Measurements from ENCODE around the gene GNAL.
"Not testable (repeated sequence)": the region's sequence is repeated elsewhere in the genome, so short reads cannot be mapped to it uniquely, and the experiment has no call there.

The GNAL gene

DNA sequence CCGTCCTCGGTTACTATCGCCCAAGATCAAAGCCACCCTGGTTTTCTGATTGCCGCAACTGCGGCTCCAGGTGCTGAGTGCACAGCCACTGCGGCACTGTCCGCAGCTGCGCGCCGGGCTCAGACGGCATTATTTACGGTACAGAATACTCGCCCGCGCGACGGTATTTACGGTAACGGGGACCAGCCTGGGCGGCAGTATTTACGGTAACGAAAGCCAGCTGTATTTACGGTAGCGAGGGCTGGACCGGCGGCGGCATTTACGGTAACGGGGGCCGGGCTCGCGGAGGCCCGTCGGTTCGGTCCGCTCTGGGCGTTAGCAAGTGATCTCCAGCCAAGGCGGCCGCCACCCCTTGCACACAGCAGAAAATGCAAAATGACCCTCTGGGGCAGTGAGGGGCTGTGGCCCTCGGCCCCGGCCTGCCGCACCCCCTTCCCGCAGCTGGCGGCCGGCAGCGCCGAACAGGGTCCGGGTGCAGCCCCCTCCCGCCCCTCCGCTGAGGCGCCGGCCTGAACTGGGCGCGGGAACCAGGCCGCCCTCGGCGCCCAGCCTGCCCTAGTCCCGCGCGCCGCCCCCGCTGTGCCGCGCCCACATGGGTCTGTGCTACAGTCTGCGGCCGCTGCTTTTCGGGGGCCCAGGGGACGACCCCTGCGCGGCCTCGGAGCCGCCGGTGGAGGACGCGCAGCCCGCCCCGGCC, at the start of gene GNAL:
TSS of gene GNAL (plus strand) at position 293 of the 697 bp plus-strand sequence. CDS start at position 593, 300 bp downstream.
- DNase-seq (ENCODE audit: low spot score): peak; percentile 81

DNA sequence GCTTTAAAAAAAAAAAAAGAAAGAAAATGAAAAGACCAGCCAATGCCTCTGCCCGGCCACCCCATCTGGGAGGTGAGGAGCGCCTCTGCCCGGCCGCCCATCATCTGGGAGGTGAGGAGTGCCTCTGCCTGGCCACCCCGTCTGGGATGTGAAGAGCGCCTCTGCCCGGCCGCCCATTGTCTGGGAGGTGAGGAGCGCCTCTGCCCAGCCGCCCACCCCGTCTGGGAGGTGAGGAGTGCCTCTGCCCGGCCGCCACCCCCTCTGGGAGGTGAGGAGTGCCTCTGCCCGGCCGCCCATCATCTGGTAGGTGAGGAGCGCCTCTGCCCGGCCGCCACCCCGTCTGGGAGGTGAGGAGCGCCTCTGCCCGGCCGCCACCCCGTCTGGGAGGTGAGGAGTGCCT, 41.8 kb upstream of the GNAL start:
- DNase-seq (ENCODE audit: low spot score): not testable (repeated sequence)

DNA sequence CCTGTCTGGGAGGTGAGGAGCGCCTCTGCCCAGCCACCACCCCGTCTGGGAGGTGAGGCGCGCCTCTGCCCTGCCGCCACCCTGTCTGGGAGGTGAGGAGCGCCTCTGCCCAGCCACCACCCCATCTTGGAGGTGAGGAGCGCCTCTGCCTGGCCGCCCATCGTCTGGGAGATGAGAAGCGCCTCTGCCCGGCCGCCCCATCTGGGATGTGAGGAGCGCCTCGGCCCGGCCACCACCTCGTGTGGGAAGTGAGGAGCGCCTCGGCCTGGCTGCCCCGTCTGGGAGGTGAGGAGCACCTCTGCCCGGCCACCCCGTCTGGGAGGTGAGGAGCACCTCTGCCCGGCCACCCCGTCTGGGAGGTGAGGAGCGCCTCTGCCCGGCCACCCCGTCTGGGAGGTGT, 41.3 kb upstream of the GNAL start:
- DNase-seq (ENCODE audit: low spot score): not testable (repeated sequence)

DNA sequence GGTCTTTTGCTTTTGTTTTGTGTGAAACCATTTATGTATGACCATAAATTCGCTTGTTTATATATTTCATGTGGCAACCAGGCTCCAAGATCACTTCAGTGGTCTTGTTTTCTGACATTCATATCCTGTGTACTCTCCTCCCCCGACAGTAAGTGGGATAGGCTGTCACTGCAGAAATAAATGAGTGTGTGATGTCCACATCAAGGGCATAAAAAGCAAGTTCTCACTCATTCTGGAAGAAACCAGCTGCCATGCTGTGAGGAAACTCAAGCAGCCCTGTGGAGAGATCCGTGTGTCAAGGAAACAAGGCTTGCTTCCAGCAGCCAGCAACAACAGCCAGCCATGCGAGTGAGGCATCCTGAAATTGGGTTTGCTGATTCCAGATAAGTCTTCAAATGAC, 39.2 kb upstream of the GNAL start:
- no peak for DNase-seq (ENCODE audit: low spot score)

DNA sequence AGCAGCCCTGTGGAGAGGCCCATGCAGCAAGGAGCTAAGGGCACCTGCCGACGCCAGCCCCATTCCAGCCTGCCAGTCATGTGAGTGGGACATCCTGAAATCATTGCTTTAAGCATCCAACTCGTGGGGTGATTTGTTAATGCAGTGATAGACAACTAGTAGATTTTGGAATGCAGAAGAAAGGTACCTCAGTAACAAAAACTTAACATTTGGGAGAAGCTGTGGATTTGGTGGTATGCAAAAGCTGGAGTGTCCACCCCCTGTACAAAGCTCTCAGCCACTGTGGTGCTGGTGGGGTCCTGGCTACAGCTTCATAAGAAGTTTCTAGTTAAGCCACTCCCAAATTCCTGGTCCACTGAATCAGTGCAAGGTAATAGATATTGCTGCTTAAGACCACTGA, 37.2 kb upstream of the GNAL start:
- DNase-seq (ENCODE audit: low spot score): no peak

DNA sequence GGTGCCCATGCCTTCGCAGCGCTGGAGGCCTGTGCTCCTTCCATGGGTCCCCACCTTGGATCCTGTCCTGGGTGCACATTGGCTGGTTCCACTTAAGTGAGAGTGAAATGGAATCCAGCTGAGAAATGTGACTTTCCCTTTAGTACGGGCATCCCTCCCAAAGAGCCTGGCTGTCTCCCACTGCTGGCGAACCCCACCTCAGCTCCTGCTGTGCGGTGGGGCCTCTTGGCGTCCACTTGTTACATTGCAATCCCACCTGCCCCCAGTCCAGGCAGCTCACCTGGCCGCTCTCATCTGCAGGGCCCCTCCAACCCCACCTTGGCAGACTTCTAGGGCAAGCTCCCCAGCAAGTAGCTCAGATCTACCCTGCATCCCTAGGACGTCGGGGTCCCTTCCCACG, 35.5 kb upstream of the GNAL start:
- DNase-seq (ENCODE audit: low spot score): no peak

DNA sequence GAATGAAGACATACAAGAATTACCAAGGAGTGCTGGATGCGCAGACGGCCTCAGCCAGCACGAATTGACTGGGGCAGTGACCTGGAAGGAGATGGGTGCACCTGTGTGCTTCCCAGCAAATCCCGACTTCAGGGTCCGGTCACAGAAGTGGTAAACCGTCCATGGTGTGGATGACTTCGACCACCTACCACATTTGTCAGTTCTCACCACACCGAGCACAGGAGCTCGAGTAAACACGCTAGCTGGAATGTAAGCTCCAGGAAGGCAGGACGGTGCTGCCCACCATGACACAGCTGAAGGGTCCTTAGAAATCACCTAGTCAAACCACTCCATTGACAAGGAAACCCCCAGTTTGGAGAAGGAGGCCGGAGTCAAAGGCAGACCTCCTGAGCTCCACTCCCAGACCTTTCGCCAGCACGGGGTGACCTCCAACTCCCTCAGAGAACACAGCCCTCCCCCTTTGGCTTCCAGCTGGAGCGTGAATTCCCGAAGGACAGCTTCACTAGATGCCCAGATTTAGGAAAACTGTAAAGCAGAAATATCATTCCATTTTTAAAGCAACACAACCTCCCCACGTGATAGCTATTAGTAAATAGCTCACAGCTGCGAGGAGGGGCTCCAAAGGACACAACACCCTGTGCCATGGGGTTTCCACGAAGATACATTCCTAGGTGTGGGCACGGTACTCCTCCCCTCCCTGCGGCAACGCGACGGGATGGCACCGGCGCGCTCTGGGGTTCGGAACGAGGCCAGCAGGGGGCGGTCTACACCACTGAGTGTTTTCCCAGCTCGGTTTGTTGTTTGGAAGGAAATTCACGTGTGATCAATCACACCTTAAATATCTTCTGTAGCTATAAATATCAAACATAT, 34.1 kb upstream of the GNAL start:
- peak; percentile 54 for DNase-seq (ENCODE audit: low spot score)

DNA sequence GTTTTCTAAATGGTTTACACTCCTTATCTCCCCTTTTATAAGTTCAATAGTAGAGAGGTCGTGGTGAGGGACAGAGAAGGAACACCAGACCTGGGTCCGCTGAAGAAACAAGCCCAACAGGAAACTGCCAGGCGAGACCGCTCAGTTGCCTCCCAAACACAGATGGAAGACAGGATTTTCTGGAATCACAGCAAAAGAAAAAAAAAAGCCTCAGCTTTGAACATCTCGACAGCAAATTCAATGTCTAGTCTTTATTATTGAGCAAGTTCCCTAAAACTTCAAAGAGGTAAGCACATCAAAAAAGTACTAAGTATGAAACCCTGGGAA, 33.5 kb upstream of the GNAL start:
- DNase-seq (ENCODE audit: low spot score): no peak

DNA sequence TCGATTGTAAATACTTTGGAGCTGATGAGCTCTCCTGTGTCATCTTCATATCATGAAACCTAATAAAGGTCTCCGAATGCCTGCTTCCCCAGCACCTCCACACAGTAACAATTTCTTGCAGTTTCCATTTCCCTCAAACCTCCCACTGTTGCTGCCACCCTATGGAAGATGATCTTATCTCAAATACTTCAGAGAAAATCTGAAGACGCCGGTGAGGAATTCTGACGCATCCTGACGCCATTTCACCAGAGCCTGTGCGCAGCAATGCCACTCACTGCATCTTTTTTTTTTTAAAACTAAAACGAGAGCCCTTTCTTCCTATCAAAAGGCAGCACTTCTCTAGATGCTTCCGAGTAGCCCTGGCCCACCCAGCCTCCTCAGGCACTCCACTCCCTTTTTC, 31.9 kb upstream of the GNAL start:
- DNase-seq (ENCODE audit: low spot score): no peak

DNA sequence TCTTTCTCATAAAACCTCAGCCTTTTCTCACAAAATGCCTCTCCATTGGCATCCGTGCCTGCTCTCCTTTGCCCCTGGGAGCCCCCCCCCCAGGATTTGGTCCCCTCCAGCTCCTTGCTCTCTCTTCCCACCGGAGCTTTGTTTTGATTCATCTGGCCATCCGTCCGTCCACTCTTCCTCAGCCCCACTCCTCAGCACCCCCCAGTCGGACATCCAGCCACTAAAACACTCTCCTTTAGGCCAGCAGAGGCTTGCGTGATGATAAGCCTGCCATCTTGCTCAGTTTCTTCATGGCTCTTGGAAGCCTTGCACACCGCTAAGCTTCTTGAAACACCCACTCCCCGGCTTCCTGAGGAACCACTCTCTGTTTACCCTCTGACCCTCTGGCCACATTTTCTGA, 31.5 kb upstream of the GNAL start:
- DNase-seq (ENCODE audit: low spot score): no peak

DNA sequence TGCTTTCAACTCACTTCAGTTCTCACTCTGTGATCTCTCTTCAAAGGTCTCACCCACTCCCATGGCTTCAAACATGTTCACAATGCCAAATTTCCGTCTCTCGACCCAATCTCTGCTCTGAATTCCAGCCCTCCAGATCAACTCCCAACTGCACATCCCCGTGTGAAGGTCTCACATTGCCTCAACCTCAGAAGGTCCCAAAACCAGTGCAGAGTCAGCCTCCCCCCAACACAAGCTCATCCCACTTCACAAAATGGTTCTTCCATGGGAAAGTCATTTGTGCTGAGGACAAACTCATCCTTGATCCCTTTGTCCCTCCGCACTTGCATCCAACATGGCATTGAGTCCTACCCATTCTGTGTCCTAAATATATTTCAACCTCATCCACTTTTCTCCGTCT, 31.0 kb upstream of the GNAL start:
- no peak for DNase-seq (ENCODE audit: low spot score)

DNA sequence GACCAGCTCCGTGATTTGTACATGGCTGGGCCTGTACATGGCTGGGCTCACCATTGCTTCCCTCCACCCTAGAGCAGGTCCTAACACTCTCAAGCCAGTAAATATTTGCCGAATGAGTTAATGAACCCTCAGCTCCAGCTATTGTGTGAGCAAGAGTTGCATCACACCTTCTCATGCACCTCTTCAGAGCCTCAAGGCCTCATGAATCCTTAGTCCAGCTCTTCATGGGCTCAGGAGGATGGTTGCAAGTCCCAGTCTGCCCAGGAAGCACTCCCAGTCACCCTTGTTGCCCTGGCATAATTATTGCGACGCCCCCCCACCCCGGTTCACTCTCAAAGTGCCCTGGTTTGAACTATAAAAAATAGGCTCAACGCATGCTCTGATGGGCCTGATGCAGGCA, 30.1 kb upstream of the GNAL start:
- DNase-seq (ENCODE audit: low spot score): peak; percentile 23

DNA sequence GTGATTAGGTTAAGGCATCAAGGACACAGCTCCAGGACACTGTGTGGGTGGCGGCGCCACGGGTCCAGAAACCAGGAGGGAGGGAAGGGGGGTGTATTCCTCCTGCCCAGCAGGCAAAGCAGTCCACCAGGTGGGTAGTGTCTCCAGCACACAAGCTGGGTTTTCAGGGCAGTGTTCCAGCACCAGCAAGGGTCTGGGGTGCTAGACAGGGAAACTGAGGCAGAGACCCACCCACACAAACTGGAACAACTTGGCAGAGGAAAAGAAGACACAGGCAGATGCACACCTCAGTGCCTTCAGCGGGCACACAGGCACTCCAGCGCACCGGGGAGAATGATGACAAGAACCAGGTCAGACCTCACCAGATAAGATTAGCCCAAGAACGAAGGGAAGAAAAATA, 28.4 kb upstream of the GNAL start:
- no peak for DNase-seq (ENCODE audit: low spot score)

DNA sequence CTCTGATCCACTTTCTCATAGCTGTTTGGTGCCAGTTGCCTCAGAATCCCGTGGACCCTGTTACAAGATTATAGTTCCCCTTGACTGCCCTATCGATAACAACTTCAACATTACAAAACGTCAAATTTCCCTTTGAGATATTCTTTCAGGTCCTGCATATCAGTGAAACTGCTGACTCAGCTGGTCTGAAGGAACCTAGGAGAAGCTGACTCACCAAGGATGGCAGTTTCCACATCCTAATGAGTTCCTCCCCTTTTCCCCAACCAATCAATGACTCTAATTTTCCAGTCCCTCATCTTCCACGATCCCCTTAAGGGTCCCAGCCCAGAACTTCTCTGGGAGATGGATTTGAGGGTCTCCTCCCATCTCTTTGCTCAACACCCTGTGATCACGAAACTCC, 27.6 kb upstream of the GNAL start:
- no peak for DNase-seq (ENCODE audit: low spot score)

DNA sequence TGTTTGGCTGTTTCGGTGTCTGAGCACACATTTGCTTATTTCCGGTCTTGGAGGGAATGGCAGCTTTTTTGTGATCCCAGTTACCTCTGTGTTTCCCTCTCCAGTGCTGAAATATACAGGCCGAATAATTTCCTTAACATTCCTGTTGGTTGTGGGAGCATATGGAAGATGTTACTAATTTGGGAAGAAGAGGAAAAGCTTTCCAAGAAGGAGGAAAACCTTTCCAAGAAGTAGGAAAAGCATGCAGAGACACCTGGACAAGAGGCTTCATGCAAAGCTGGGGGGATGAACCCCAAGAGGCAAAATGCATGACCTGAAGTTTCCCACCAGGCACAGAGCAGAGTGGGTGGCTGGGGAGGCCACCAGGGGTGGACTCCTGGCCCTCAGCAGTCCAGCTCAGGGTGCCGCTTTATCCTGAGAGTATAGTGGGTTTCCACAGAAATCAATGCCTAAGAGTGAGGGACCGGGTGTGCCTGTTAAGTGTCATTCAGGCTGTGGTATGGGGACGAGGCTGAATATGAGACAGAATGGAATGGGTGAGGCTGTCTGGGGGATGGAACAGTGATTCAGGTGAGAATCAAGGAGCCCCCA, 25.5 kb upstream of the GNAL start:
- DNase-seq (ENCODE audit: low spot score): no peak

DNA sequence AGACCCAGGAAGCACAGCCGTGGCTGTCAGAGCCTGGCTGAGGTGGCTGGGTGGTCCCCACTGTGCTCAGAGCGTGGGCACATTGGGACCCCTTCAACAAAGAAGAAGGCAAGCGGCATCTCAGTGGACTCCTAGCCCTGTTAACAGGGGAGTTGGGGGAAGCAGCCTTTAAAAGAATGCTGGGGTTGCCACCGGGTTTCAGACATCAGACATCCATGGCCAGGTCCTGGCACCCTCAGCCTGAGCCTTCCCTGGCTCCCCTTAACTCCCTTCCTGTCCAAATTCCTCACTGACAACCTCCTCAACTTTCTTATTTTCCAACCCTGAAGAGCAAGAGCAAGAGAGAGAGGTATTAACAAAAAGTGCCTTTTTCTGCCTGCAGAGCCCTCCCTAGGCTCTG, 24.8 kb upstream of the GNAL start:
- no peak for DNase-seq (ENCODE audit: low spot score)

DNA sequence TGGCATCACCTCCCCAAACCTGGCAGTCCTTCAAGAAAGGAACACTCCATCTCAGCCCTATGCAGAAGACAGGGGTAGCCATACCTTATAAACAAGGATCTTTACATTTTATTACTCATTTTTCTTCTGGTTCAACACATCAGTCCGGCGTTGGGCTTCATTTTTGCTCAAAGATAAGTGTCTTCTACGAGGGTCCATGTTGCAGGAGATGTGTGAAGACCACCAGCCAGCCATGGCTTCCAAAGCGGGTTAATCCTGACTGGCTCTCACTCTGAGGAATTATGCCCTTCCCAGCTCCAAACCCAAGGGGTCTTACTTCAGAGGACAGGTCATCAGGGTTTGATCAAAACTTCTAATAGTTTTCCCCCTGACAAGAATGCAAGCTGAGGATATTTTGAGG, 23.9 kb upstream of the GNAL start:
- DNase-seq (ENCODE audit: low spot score): no peak

DNA sequence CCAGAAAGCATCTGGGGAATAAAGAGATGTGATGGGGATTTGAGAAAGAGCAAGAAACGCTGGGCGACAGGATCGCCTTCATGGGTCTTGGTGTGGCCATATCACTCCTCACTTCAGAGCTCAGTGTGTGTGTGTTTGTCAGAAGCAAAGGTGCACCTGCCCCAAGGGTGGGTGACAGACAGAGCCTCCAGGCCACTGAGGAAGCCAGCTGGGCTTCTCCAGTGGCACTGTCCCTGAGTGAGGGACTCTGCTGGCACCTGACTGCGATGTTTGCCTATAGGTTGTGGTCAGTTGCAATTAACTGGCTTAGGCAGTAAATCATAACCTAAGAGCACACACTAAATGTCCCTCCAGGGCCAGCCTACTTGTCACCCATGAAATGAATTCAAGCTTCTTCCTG, 23.5 kb upstream of the GNAL start:
- no peak for DNase-seq (ENCODE audit: low spot score)

DNA sequence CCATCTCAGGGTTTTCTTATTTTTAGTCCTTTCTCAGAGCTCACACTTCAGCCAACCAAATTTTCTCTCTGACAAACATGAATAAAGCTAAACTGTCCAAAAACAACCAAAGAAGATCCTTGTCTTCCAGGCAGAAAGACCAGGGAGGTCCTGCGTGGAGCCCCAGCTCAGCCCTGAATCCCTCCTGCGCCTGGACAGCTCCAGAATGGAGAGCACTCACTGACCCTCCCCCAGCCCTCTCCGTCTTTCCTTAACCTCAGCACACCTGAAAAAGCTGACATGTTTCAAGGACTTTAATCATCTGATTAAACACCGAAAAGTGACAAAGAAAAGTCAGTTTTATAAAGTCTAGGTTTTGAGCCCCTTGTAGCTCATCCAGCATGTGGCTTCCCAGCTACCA, 22.9 kb upstream of the GNAL start:
- no peak for DNase-seq (ENCODE audit: low spot score)

DNA sequence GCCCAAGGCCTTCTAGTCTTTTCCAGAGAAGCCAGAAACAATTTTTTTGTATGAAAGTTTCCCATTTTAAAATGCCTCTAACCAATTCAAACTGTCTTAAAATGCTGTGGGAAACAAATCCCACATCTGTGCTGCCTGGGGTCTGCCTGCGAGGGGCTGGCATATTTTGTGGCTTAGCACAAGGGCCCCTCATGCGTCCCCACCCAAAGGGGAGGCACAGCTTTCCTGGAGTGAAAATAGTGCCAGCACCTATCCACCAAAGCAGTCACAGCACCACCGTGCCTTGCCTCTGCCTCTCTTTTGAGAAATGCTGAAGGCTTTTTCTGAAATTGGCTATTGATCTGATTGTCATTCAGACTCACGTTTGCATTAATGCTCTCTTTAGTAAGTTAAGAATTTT, 22.2 kb upstream of the GNAL start:
- no peak for DNase-seq (ENCODE audit: low spot score)

DNA sequence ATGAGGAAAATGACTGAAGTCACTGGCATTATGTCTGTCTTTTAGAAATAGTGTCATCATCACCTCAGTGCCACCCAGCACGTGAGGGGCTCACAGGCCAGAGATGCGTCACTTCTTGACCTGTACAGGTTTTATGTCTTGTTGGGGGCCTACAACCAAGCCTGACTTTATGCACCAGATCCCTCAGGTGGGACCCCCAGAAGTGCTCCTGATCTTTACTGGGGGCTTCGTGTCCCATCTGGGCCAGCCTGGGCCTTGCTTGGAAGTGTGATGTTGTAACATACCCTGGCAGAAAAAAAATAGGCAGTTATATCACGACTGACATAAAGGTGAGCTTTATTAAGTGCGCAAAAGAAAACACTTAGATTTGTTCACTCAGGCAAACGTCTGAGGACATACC, 21.5 kb upstream of the GNAL start:
- no peak for DNase-seq (ENCODE audit: low spot score)

DNA sequence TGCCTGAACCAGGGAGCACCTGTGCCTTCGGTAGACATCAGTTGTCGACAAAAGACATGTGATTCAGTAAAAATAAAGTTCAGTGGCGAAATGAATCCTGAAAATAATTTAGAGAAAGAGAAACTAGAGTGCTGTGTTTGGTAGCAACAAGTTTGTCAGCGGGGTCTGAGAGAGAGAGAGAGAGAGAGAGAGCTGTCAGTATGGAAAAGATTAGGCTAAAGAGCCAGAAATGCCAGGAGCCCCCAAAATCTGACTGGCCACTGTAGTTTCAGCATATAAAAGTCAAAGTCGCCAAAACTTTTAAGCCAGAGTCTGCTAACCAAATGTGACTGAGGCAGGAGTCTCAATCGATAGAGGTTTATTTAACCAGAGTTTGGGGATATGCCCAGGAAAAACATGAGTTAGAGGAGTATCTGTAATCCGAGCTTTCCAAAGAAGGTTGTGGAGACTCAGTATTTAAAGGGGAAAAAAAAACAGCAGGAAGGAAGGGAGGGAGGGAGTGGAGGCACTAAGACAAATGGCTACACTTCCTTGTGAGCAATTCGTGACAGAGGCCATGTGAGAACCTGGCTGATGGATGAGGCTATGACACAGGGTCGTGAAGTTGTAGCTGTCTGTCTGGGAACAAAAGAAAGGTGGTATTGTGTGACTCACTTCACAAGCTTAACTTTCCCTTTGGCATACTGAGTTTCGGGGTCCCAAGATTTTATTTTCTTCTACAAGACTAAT, 20.5 kb upstream of the GNAL start:
- DNase-seq (ENCODE audit: low spot score): peak; percentile 38

Measured in kidney tubule cell (primary cell).